Measurements from ENCODE around the gene HASPIN.
"Not testable (repeated sequence)": the region's sequence is repeated elsewhere in the genome, so short reads cannot be mapped to it uniquely, and the experiment has no call there.

The HASPIN gene

GRCh38 chr17:3699951-3700350 is 23.8 kb upstream of the HASPIN start:
- Histone ChIP-seq H3K9ac (ENCODE audit: low read depth, low read length) (no peak overlapping the region), H3K9me3 (ENCODE audit: insufficient read depth, low read depth, low read length) (no peaks in the 10 kb centered on the region), H3K27ac (ENCODE audit: low read length) (no peak overlapping the region), H3K27me3 (ENCODE audit: insufficient read depth, low read length) (peaks cover 38% of the 10 kb centered on the region), H3K36me3 (ENCODE audit: insufficient read depth, low read depth, low read length) (no peaks in the 10 kb centered on the region), H3K4me3 (ENCODE audit: low read length) (no peak overlapping the region), H3K4me1 (ENCODE audit: insufficient read depth, low read length) (peaks cover 3% of the 10 kb centered on the region; the same call in 1 of the 2 replicates)

GRCh38 chr17:3702041-3702539 is 21.6 kb upstream of the HASPIN start:
- not testable (repeated sequence) for H3K4me3 ChIP-seq (ENCODE audit: low read length); H3K9me3 ChIP-seq (ENCODE audit: insufficient read depth, low read depth, low read length); H3K36me3 ChIP-seq (ENCODE audit: insufficient read depth, low read depth, low read length); H3K9ac ChIP-seq (ENCODE audit: low read depth, low read length); H3K27ac ChIP-seq (ENCODE audit: low read length); H3K4me1 ChIP-seq (ENCODE audit: insufficient read depth, low read length)
- H3K27me3 ChIP-seq (ENCODE audit: insufficient read depth, low read length), result peaks cover 17% of the 10 kb centered on the region

- Histone ChIP-seq H3K36me3 (ENCODE audit: insufficient read depth, low read depth, low read length) (no peaks in the 10 kb centered on the region), H3K4me1 (ENCODE audit: insufficient read depth, low read length) (no peaks in the 10 kb centered on the region), H3K27me3 (ENCODE audit: insufficient read depth, low read length) (no peaks in the 10 kb centered on the region), H3K4me3 (ENCODE audit: low read length) (no peak overlapping the region), H3K27ac (ENCODE audit: low read length) (no peak overlapping the region), H3K9ac (ENCODE audit: low read depth, low read length) (no peak overlapping the region), H3K9me3 (ENCODE audit: insufficient read depth, low read depth, low read length) (no peaks in the 10 kb centered on the region)
Measured at GRCh38 chr17:3704931-3705717, 18.6 kb upstream of the HASPIN start.

GRCh38 chr17:3705718-3705984 is 18.1 kb upstream of the HASPIN start:
- not testable (repeated sequence) for H3K27me3 ChIP-seq (ENCODE audit: insufficient read depth, low read length); H3K9me3 ChIP-seq (ENCODE audit: insufficient read depth, low read depth, low read length); H3K27ac ChIP-seq (ENCODE audit: low read length); H3K36me3 ChIP-seq (ENCODE audit: insufficient read depth, low read depth, low read length); H3K9ac ChIP-seq (ENCODE audit: low read depth, low read length); H3K4me3 ChIP-seq (ENCODE audit: low read length); H3K4me1 ChIP-seq (ENCODE audit: insufficient read depth, low read length)

GRCh38 chr17:3708366-3708765 is 15.3 kb upstream of the HASPIN start:
- H3K9ac ChIP-seq (ENCODE audit: low read depth, low read length), result no peak overlapping the region
- no peak overlapping the region for H3K4me3 ChIP-seq (ENCODE audit: low read length)
- no peaks in the 10 kb centered on the region for H3K27me3 ChIP-seq (ENCODE audit: insufficient read depth, low read length)
- no peaks in the 10 kb centered on the region for H3K9me3 ChIP-seq (ENCODE audit: insufficient read depth, low read depth, low read length)
- no peaks in the 10 kb centered on the region for H3K4me1 ChIP-seq (ENCODE audit: insufficient read depth, low read length)
- H3K36me3 ChIP-seq (ENCODE audit: insufficient read depth, low read depth, low read length), result peaks cover 16% of the 10 kb centered on the region
- no peak overlapping the region for H3K27ac ChIP-seq (ENCODE audit: low read length)

- H3K4me3 ChIP-seq (ENCODE audit: low read length), result no peak overlapping the region
- H3K27me3 ChIP-seq (ENCODE audit: insufficient read depth, low read length), result no peaks in the 10 kb centered on the region
- no peaks in the 10 kb centered on the region for H3K4me1 ChIP-seq (ENCODE audit: insufficient read depth, low read length)
- no peak overlapping the region for H3K27ac ChIP-seq (ENCODE audit: low read length)
- H3K9me3 ChIP-seq (ENCODE audit: insufficient read depth, low read depth, low read length), result no peaks in the 10 kb centered on the region
- no peak overlapping the region for H3K9ac ChIP-seq (ENCODE audit: low read depth, low read length)
- H3K36me3 ChIP-seq (ENCODE audit: insufficient read depth, low read depth, low read length), result peaks cover 33% of the 10 kb centered on the region
Measured at GRCh38 chr17:3710951-3711383, 12.7 kb upstream of the HASPIN start.

- Histone ChIP-seq H3K9ac (ENCODE audit: low read depth, low read length) (no peak overlapping the region), H3K4me3 (ENCODE audit: low read length) (no peak overlapping the region), H3K9me3 (ENCODE audit: insufficient read depth, low read depth, low read length) (no peaks in the 10 kb centered on the region), H3K27ac (ENCODE audit: low read length) (no peak overlapping the region), H3K4me1 (ENCODE audit: insufficient read depth, low read length) (no peaks in the 10 kb centered on the region), H3K27me3 (ENCODE audit: insufficient read depth, low read length) (no peaks in the 10 kb centered on the region), H3K36me3 (ENCODE audit: insufficient read depth, low read depth, low read length) (peaks cover 52% of the 10 kb centered on the region)
Measured at GRCh38 chr17:3712811-3713463, 10.8 kb upstream of the HASPIN start.

GRCh38 chr17:3715296-3715695 is 8.4 kb upstream of the HASPIN start:
- Histone ChIP-seq H3K9me3 (ENCODE audit: insufficient read depth, low read depth, low read length) (no peaks in the 10 kb centered on the region), H3K4me1 (ENCODE audit: insufficient read depth, low read length) (no peaks in the 10 kb centered on the region), H3K4me3 (ENCODE audit: low read length) (no peak overlapping the region), H3K27me3 (ENCODE audit: insufficient read depth, low read length) (no peaks in the 10 kb centered on the region), H3K27ac (ENCODE audit: low read length) (no peak overlapping the region), H3K36me3 (ENCODE audit: insufficient read depth, low read depth, low read length) (peaks cover 72% of the 10 kb centered on the region), H3K9ac (ENCODE audit: low read depth, low read length) (no peak overlapping the region)

- Histone ChIP-seq H3K27ac (ENCODE audit: low read length) (no peak overlapping the region), H3K4me1 (ENCODE audit: insufficient read depth, low read length) (no peaks in the 10 kb centered on the region), H3K36me3 (ENCODE audit: insufficient read depth, low read depth, low read length) (peaks cover 59% of the 10 kb centered on the region), H3K9me3 (ENCODE audit: insufficient read depth, low read depth, low read length) (no peaks in the 10 kb centered on the region), H3K9ac (ENCODE audit: low read depth, low read length) (no peak overlapping the region), H3K4me3 (ENCODE audit: low read length) (no peak overlapping the region), H3K27me3 (ENCODE audit: insufficient read depth, low read length) (no peaks in the 10 kb centered on the region)
Measured at GRCh38 chr17:3718201-3718600, 5.5 kb upstream of the HASPIN start.

- Histone ChIP-seq H3K9ac (ENCODE audit: low read depth, low read length) (no peak overlapping the region), H3K36me3 (ENCODE audit: insufficient read depth, low read depth, low read length) (peaks cover 57% of the 10 kb centered on the region), H3K9me3 (ENCODE audit: insufficient read depth, low read depth, low read length) (no peaks in the 10 kb centered on the region), H3K4me1 (ENCODE audit: insufficient read depth, low read length) (no peaks in the 10 kb centered on the region), H3K27ac (ENCODE audit: low read length) (no peak overlapping the region), H3K4me3 (ENCODE audit: low read length) (no peak overlapping the region), H3K27me3 (ENCODE audit: insufficient read depth, low read length) (no peaks in the 10 kb centered on the region)
Measured at GRCh38 chr17:3719265-3719664, 4.4 kb upstream of the HASPIN start.

GRCh38 chr17:3722716-3723115 is 987 bp upstream of the HASPIN start:
- no peak overlapping the region for H3K27ac ChIP-seq (ENCODE audit: low read length)
- H3K4me1 ChIP-seq (ENCODE audit: insufficient read depth, low read length), result peaks cover 7% of the 10 kb centered on the region
- H3K9me3 ChIP-seq (ENCODE audit: insufficient read depth, low read depth, low read length), result no peaks in the 10 kb centered on the region
- peaks cover 46% of the 10 kb centered on the region for H3K36me3 ChIP-seq (ENCODE audit: insufficient read depth, low read depth, low read length)
- peak overlapping the region; percentile 96 for H3K4me3 ChIP-seq (ENCODE audit: low read length)
- H3K9ac ChIP-seq (ENCODE audit: low read depth, low read length), result peak overlapping the region; percentile 91; the same call in 1 of the 2 replicates
- H3K27me3 ChIP-seq (ENCODE audit: insufficient read depth, low read length), result no peaks in the 10 kb centered on the region

- no peak overlapping the region for H3K27ac ChIP-seq (ENCODE audit: low read length)
- peak overlapping the region; percentile 96 for H3K4me3 ChIP-seq (ENCODE audit: low read length)
- peaks cover 7% of the 10 kb centered on the region for H3K4me1 ChIP-seq (ENCODE audit: insufficient read depth, low read length)
- peak overlapping the region; percentile 91 for H3K9ac ChIP-seq (ENCODE audit: low read depth, low read length)
- H3K36me3 ChIP-seq (ENCODE audit: insufficient read depth, low read depth, low read length), result peaks cover 46% of the 10 kb centered on the region
- H3K27me3 ChIP-seq (ENCODE audit: insufficient read depth, low read length), result no peaks in the 10 kb centered on the region
- no peaks in the 10 kb centered on the region for H3K9me3 ChIP-seq (ENCODE audit: insufficient read depth, low read depth, low read length)
Measured at GRCh38 chr17:3723188-3723555, 531 bp upstream of the HASPIN start.
